ENCODE data around the gene TMEM63B.
"Not testable (repeated sequence)": the region's sequence is repeated elsewhere in the genome, so short reads cannot be mapped to it uniquely, and the experiment has no call there.

The TMEM63B gene

GRCh38 chr6:44094403-44095242, 32.7 kb upstream of the TMEM63B start:
- DNase-seq (ENCODE audit: low read depth in 1 of 2, low spot score in 1 of 2): no peak

- not testable (repeated sequence) for DNase-seq (ENCODE audit: low read depth in 1 of 2, low spot score in 1 of 2)
These were observed 32.1 kb upstream of the TMEM63B start for GRCh38 chr6:44095243-44095623.

GRCh38 chr6:44096612-44097011, 30.7 kb upstream of the TMEM63B start:
- DNase-seq (ENCODE audit: low read depth in 1 of 2, low spot score in 1 of 2): peak; percentile 47 to 60

- no peak for DNase-seq (ENCODE audit: low read depth in 1 of 2, low spot score in 1 of 2)
These were observed 29.5 kb upstream of the TMEM63B start for GRCh38 chr6:44097782-44098317.

- no peak for DNase-seq (ENCODE audit: low read depth in 1 of 2, low spot score in 1 of 2)
These were observed 28.2 kb upstream of the TMEM63B start for GRCh38 chr6:44099192-44099591.

GRCh38 chr6:44100088-44100550, 27.2 kb upstream of the TMEM63B start:
- no peak for DNase-seq (ENCODE audit: low read depth in 1 of 2, low spot score in 1 of 2)

- no peak for DNase-seq (ENCODE audit: low read depth in 1 of 2, low spot score in 1 of 2)
These were observed 25.5 kb upstream of the TMEM63B start for GRCh38 chr6:44101832-44102231.

GRCh38 chr6:44102527-44102926, 24.8 kb upstream of the TMEM63B start:
- DNase-seq (ENCODE audit: low read depth in 1 of 2, low spot score in 1 of 2): no peak

- no peak for DNase-seq (ENCODE audit: low read depth in 1 of 2, low spot score in 1 of 2)
These were observed 22.8 kb upstream of the TMEM63B start for GRCh38 chr6:44104481-44105021.

- no peak for DNase-seq (ENCODE audit: low read depth in 1 of 2, low spot score in 1 of 2)
These were observed 22.2 kb upstream of the TMEM63B start for GRCh38 chr6:44105146-44105545.

GRCh38 chr6:44105993-44106740, 21.2 kb upstream of the TMEM63B start:
- no peak for DNase-seq (ENCODE audit: low read depth in 1 of 2, low spot score in 1 of 2)

- no peak for DNase-seq (ENCODE audit: low read depth in 1 of 2, low spot score in 1 of 2)
These were observed 20.3 kb upstream of the TMEM63B start for GRCh38 chr6:44107017-44107416.

GRCh38 chr6:44108471-44108870, 18.9 kb upstream of the TMEM63B start:
- no peak for DNase-seq (ENCODE audit: low read depth in 1 of 2, low spot score in 1 of 2)

- DNase-seq (ENCODE audit: low read depth in 1 of 2, low spot score in 1 of 2): no peak
These were observed 18.1 kb upstream of the TMEM63B start for GRCh38 chr6:44109212-44109611.

GRCh38 chr6:44110005-44110676, 17.2 kb upstream of the TMEM63B start:
- no peak for DNase-seq (ENCODE audit: low read depth in 1 of 2, low spot score in 1 of 2)

- DNase-seq (ENCODE audit: low read depth in 1 of 2, low spot score in 1 of 2): no peak
These were observed 16.4 kb upstream of the TMEM63B start for GRCh38 chr6:44110966-44111365.

- no peak for DNase-seq (ENCODE audit: low read depth in 1 of 2, low spot score in 1 of 2)
These were observed 15.6 kb upstream of the TMEM63B start for GRCh38 chr6:44111434-44112417.

- DNase-seq (ENCODE audit: low read depth in 1 of 2, low spot score in 1 of 2): no peak
These were observed 13.9 kb upstream of the TMEM63B start for GRCh38 chr6:44113414-44113813.

GRCh38 chr6:44115866-44116265, 11.5 kb upstream of the TMEM63B start:
- no peak for DNase-seq (ENCODE audit: low read depth in 1 of 2, low spot score in 1 of 2)

Data from activated T-helper 1 cell treated with anti-CD3 and anti-CD28 coated beads, Interleukin-2, amount 50 U/mL, for 16 hours (primary cell).